GM12878 (cell line): Measurements from ENCODE around the gene SNX30. TPM values are rescaled to one million over a fixed set of nuclear protein-coding genes. Genes with fewer than 3 reads are reported as not detected.

Experiments
- ATAC-seq: fragments of 200-7000 bp; cut with Tn5 transposase; 3 replicates; pipeline ENCODE4 v1.9.1; 2020; ENCODE audit warnings: mild to moderate bottlenecking, moderate library complexity
- BruUV-seq: library from RNA; stranded (reverse); fragments of 400-500 nt; replicated peaks from 2 replicates; lab custom pipeline; 2021; lab: Mats Ljungman, UMichigan
- CTCF ChIA-PET: fragments of 300-600 bp; sonication (Branson Sonifier 250); formaldehyde crosslinking; extraction: SDS; loops from one replicate; lab custom pipeline; 2021; ENCODE audit warnings: inconsistent platforms; lab: Yijun Ruan, JAX
- POLR2A ChIA-PET: fragments of 350-600 bp; formaldehyde crosslinking; extraction: SDS; loops from one replicate; lab custom pipeline; 2021; ENCODE audit warnings: inconsistent platforms; lab: Charles Lee
- RAD21 ChIA-PET: fragments of 300-600 bp; sonication (Branson Sonifier 250); formaldehyde crosslinking; loops from one replicate; lab custom pipeline; 2023; ENCODE audit warnings: antibody characterized with exemption; ENCODE audit not compliant: unreplicated experiment; lab: Charles Lee
- SMC1A ChIA-PET: fragments of 300-600 bp; sonication (Branson Sonifier 250); formaldehyde crosslinking; loops from one replicate; lab custom pipeline; 2023; ENCODE audit not compliant: unreplicated experiment, uncharacterized antibody; lab: Charles Lee
- DNase-seq: peaks from one replicate; pipeline ENCODE4 v3.0.0-alpha.2; 2011; ENCODE audit warnings: low read depth, low spot score
- FAIRE-seq: peaks from 3 replicates; lab custom pipeline; 2011; peaks lifted over from hg19 to GRCh38; lab: Jason Lieb, UNC
- H2AFZ ChIP-seq: 2 replicates; pipeline ENCODE4 v1.6.0; 2011; ENCODE audit warnings: low read depth, low read length, control low read depth; ENCODE audit not compliant: control insufficient read depth
- H3K27ac ChIP-seq: 2 replicates; pipeline ENCODE4 v1.5.1; 2011; ENCODE audit warnings: control low read depth; ENCODE audit not compliant: control insufficient read depth, insufficient read depth
- H3K27me3 ChIP-seq, 2 experiments: replicated peaks in 1 of 2; 2 replicates each; pipeline versions ENCODE4 v1.6.0 to v1.6.1; 2011; ENCODE audit warnings: low read length in 1 of 2; ENCODE audit not compliant: control insufficient read depth in 2 of 2, insufficient read depth in 2 of 2
- H3K36me3 ChIP-seq, 2 experiments: 2 replicates each; pipeline ENCODE4 v1.5.1; 2011; ENCODE audit warnings: low read length in 1 of 2; ENCODE audit not compliant: control insufficient read depth in 2 of 2, insufficient read depth in 2 of 2
- H3K4me1 ChIP-seq: 2 replicates; pipeline ENCODE4 v1.6.1; 2011; ENCODE audit warnings: mild to moderate bottlenecking, low read length, moderate library complexity, mixed read lengths; ENCODE audit not compliant: control insufficient read depth, insufficient read depth
- H3K4me2 ChIP-seq: 2 replicates; pipeline ENCODE4 v1.6.0; 2011; ENCODE audit warnings: control low read depth; ENCODE audit not compliant: control insufficient read depth, insufficient read depth
- H3K4me3 ChIP-seq: fragments of 200-600 bp; sonication (generic); 2 replicates; pipeline ENCODE4 v1.5.1; 2016
- H3K79me2 ChIP-seq: 2 replicates; pipeline ENCODE4 v1.6.0; 2011; ENCODE audit warnings: low read length; ENCODE audit not compliant: control insufficient read depth, insufficient read depth
- H3K9ac ChIP-seq: 2 replicates; pipeline ENCODE4 v1.8.0; 2011; ENCODE audit warnings: low read length, control low read depth, mixed read lengths; ENCODE audit not compliant: control insufficient read depth, insufficient read depth
- H3K9me3 ChIP-seq: replicated peaks from 3 replicates; pipeline ENCODE4 v1.5.1; 2011; ENCODE audit warnings: mild to moderate bottlenecking, low read length; ENCODE audit not compliant: control insufficient read depth, insufficient read depth
- H4K20me1 ChIP-seq: 2 replicates; pipeline ENCODE4 v1.6.0; 2011; ENCODE audit not compliant: control insufficient read depth, insufficient read depth
- BHLHE40 ChIP-seq, 2 experiments: fragments of 450-650 bp in 1 of 2; IDR thresholded peaks; 2 replicates each; pipeline ENCODE4 v1.6.1; 2011 to 2017; ENCODE audit warnings: low read depth in 2 of 2, borderline replicate concordance in 1 of 2, improper control_type of control experiment in 1 of 2, low read length in 1 of 2, mild to moderate bottlenecking in 1 of 2
- BRCA1 ChIP-seq: IDR thresholded peaks from 2 replicates; pipeline ENCODE4 v1.6.1; 2011; ENCODE audit warnings: low read depth, low read length, improper control_type of control experiment
- CEBPB ChIP-seq, 2 experiments: fragments of 150-350 bp in 1 of 2; IDR thresholded peaks; 2 replicates each; pipeline ENCODE4 v1.6.1; 2012 to 2014; ENCODE audit warnings: low read depth in 2 of 2, low read length in 2 of 2, borderline replicate concordance in 1 of 2, inconsistent platforms in 1 of 2
- NFIC ChIP-seq: IDR thresholded peaks from 2 replicates; pipeline ENCODE4 v1.6.1; 2012; ENCODE audit warnings: low read depth, mild to moderate bottlenecking, inconsistent platforms, low read length, moderate library complexity
- NR2C2 ChIP-seq: IDR thresholded peaks from 2 replicates; pipeline ENCODE4 v1.6.1; 2011; ENCODE audit warnings: borderline replicate concordance, low read depth; ENCODE audit not compliant: control insufficient read depth, insufficient read length
- RB1 ChIP-seq: fragments of 450-650 bp; formaldehyde crosslinking; IDR thresholded peaks from 2 replicates; pipeline ENCODE4 v1.6.1; 2017; ENCODE audit warnings: mild to moderate bottlenecking, borderline replicate concordance
- RBBP5 ChIP-seq: fragments of 200-600 bp; sonication (generic); conservative IDR thresholded peaks from 2 replicates; pipeline ENCODE4 v1.6.1; 2016
- SMAD1 ChIP-seq: fragments of 450-650 bp; IDR thresholded peaks from 2 replicates; pipeline ENCODE4 v1.6.1; 2018; ENCODE audit warnings: mild to moderate bottlenecking, low read depth; ENCODE audit not compliant: partially characterized antibody
- SMAD5 ChIP-seq: IDR thresholded peaks from 2 replicates; pipeline ENCODE4 v1.6.1; 2016; ENCODE audit warnings: antibody characterized with exemption, low read depth
- SPI1 ChIP-seq: IDR thresholded peaks from 2 replicates; pipeline ENCODE4 v1.6.1; 2011; ENCODE audit warnings: low read depth, mild to moderate bottlenecking, low read length, moderate library complexity, borderline replicate concordance; ENCODE audit not compliant: insufficient read depth
- TCF3 ChIP-seq: IDR thresholded peaks from 2 replicates; pipeline ENCODE4 v1.6.1; 2012; ENCODE audit warnings: low read depth, mild to moderate bottlenecking, low read length, borderline replicate concordance; ENCODE audit not compliant: insufficient read depth
- TCF7 ChIP-seq: IDR thresholded peaks from 2 replicates; pipeline ENCODE4 v1.6.1; 2014; ENCODE audit warnings: antibody characterized with exemption, borderline replicate concordance
- ZNF217 ChIP-seq: fragments of 450-650 bp; IDR thresholded peaks from 2 replicates; pipeline ENCODE4 v1.6.1; 2017; ENCODE audit warnings: antibody characterized with exemption, mild to moderate bottlenecking
- ZZZ3 ChIP-seq: IDR thresholded peaks from 2 replicates; pipeline ENCODE4 v1.6.1; 2011; ENCODE audit warnings: low read depth; ENCODE audit not compliant: control insufficient read depth, insufficient read length
- WGBS: methylation state at CpG from one replicate; pipeline ENCODE4 v1.1.6; 2016; ENCODE audit warnings: low lambda C conversion rate; ENCODE audit not compliant: insufficient replicate concordance, insufficient coverage; ENCODE audit errors: missing lambda C conversion rate; 5-methylcytosine and 5-hydroxymethylcytosine counted together
- in situ Hi-C: fragments of 300-500 bp; cut with MboI; formaldehyde crosslinking; loops from 9 replicates; pipeline ENCODE4 v1.14.3; 2018; ENCODE audit warnings: mixed read lengths
- intact Hi-C: fragments of 100-400 bp; cut with micrococcal nuclease; formaldehyde crosslinking; loops from one replicate; pipeline ENCODE4 v1.14.2; 2022; ENCODE audit not compliant: unreplicated experiment
- polyA plus RNA-seq, 11 experiments: library from polyadenylated mRNA; depleted of rRNA in 4 of 11; unstranded in 6 of 11; stranded (reverse) in 5 of 11; fragments of >200 nt; fragmentation: Nextera tagmentation in 4 of 11; fragmentation: Illumina TruSeq in 1 of 11; extraction: Ambion mirVana in 4 of 11; extraction: Trizol in 1 of 11; gene quantifications; 1 replicate in 1 of 11; 2 replicates in 10 of 11; pipeline versions ENCODE4 v1.2.1 to v1.2.3, GENCODE V29; 2011 to 2016; ENCODE audit warnings: inconsistent platforms in 2 of 11, missing spikeins in 2 of 11, low read depth in 1 of 11
- total RNA-seq, 4 experiments: library from RNA; depleted of rRNA in 3 of 4; stranded (reverse); fragments of >200 nt in 3 of 4; fragmentation: Illumina TruSeq in 1 of 4; extraction: Trizol in 1 of 4; gene quantifications; 2 replicates each; pipeline versions ENCODE4 v1.2.1 to v1.2.3, GENCODE V29; 2013 to 2021
- TF ChIP-seq, protein P1 (sequence below): IDR thresholded peaks from 2 replicates; pipeline ENCODE4 v1.6.1; 2012; ENCODE audit warnings: low read length, inconsistent platforms
- TF ChIP-seq, protein P2 (sequence below): IDR thresholded peaks from 2 replicates; pipeline ENCODE4 v1.6.1; 2012; ENCODE audit warnings: low read depth, low read length, improper control_type of control experiment

Gene SNX30
- total and polyA plus RNA-seq, 10 of the 15 experiments (the other 5 are each of a cell fraction or from before 2014, with no cell fraction given): 0.53 to 4.0 (median 1.5) TPM

DNA sequence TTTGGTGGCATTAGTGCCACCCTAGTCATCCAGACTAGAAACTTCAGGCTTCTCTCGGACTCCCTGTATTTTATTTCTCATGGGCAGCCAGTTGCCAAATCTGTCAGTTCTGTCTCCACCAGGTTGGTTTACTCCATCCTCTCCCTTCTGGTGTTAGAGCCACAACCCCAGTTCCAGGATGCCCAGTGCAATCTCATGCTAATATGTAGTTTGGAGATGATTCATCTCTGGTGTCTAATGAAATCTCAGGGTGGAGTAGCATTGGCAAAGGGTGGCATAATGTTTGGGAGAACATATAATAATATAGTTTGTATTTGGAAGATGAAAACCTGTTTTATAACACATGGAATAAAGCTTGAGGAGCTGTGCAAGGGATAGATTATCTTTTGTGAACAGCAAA is 109.9 kb downstream of the SNX30 start:
- Histone ChIP-seq H3K36me3 (no peaks in the 10 kb centered on the region), H3K9ac (no peak overlapping the region), H3K9me3 (no peaks in the 10 kb centered on the region), H3K27ac (no peak overlapping the region), H3K4me1 (peaks cover 46% of the 10 kb centered on the region), H3K4me2 (no peak overlapping the region), H2AFZ (no peak overlapping the region), H4K20me1 (no peaks in the 10 kb centered on the region; the same call in 1 of the 2 replicates), H3K4me3 (no peak overlapping the region), H3K79me2 (no peaks in the 10 kb centered on the region), H3K27me3 (no peaks in the 10 kb centered on the region; a peak in 1 of 4 replicates)
- ChIA-PET SMC1A (no interaction called here), POLR2A (no interaction called here), CTCF (interaction anchor here (1.0 kb wide), 1 partner anchor 43 kb away, joined by 5 read pairs; no protein-coding TSS in a partner anchor), RAD21 (interaction anchor here (1.5 kb wide), 1 partner anchor 42 kb away, joined by 3 read pairs; no protein-coding TSS in a partner anchor)
- FAIRE-seq (no peak), DNase-seq (no peak), ATAC-seq (no peak)
- BruUV-seq: no TSS peak
- TF ChIP-seq ZNF217 (no peak), SMAD5 (no peak), TCF7 (no peak)
- TF ChIP-seq, protein P1, sequence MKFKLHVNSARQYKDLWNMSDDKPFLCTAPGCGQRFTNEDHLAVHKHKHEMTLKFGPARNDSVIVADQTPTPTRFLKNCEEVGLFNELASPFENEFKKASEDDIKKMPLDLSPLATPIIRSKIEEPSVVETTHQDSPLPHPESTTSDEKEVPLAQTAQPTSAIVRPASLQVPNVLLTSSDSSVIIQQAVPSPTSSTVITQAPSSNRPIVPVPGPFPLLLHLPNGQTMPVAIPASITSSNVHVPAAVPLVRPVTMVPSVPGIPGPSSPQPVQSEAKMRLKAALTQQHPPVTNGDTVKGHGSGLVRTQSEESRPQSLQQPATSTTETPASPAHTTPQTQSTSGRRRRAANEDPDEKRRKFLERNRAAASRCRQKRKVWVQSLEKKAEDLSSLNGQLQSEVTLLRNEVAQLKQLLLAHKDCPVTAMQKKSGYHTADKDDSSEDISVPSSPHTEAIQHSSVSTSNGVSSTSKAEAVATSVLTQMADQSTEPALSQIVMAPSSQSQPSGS: no peak
- in situ Hi-C loops: no loop called here
- intact Hi-C loops: no loop called here
- 69% methylated on average over 1 of the region's 1 CpG for WGBS

DNA sequence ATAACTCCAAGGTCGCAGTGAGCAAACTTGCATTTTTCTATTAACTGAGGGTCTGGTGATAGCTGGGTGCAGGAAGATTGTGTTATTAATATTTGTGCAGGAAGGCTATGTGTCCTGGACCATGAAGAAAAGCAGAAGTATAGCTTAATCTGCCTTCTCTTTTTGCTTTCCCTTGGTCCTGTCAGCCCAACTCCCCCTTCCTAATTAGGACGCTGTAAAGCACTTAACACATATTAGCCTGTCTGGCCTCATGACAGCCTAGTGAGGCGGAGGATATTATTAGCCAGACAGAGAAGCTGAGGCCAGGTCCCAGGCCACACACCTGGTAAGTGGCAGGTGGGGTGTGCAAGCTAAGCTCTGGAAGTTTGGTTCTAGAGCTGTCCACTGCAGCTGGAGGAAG is 110.6 kb downstream of the SNX30 start:
- H3K36me3 ChIP-seq: no peaks in the 10 kb centered on the region
- ATAC-seq (no peak), DNase-seq (no peak), FAIRE-seq (no peak)
- WGBS: 51% methylated on average over 3 of the region's 3 CpGs
- H3K4me2 ChIP-seq: no peak overlapping the region
- no peak for TF ChIP-seq BHLHE40 (IDR thresholded peaks at IDR 0.05; ENCODE audit: borderline replicate concordance in 1 of 2, low read depth in 2 of 2, low read length in 1 of 2)
- no peak for TF ChIP-seq CEBPB (IDR thresholded peaks at IDR 0.05; ENCODE audit: borderline replicate concordance in 1 of 2, low read depth in 2 of 2, low read length in 2 of 2)
- TF ChIP-seq NR2C2: no peak
- TF ChIP-seq ZZZ3: no peak
- TF ChIP-seq NFIC: no peak
- TF ChIP-seq SPI1: no peak
- TF ChIP-seq TCF3: no peak
- TF ChIP-seq, protein P2, sequence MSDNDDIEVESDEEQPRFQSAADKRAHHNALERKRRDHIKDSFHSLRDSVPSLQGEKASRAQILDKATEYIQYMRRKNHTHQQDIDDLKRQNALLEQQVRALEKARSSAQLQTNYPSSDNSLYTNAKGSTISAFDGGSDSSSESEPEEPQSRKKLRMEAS: no peak
- TF ChIP-seq RB1: no peak
- no peak for TF ChIP-seq RBBP5
- TF ChIP-seq SMAD1: no peak
- TF ChIP-seq TCF7: no peak
- no peak for TF ChIP-seq BRCA1
- BruUV-seq: no TSS peak
- no peaks in the 10 kb centered on the region; a peak in 1 of 4 replicates for H3K27me3 ChIP-seq
- RAD21 ChIA-PET: interaction anchor here (1.5 kb wide), 1 partner anchor 42 kb away, joined by 3 read pairs; no protein-coding TSS in a partner anchor
- no peak overlapping the region for H3K4me3 ChIP-seq
- no peak overlapping the region for H2AFZ ChIP-seq
- no peaks in the 10 kb centered on the region for H3K9me3 ChIP-seq
- H4K20me1 ChIP-seq: no peaks in the 10 kb centered on the region; the same call in 1 of the 2 replicates
- in situ Hi-C loops (no loop called here), intact Hi-C loops (no loop called here)
- CTCF ChIA-PET: interaction anchor here (1.0 kb wide), 1 partner anchor 42 kb away, joined by 5 read pairs; no protein-coding TSS in a partner anchor
- H3K79me2 ChIP-seq: no peaks in the 10 kb centered on the region
- no peak overlapping the region for H3K9ac ChIP-seq
- SMC1A ChIA-PET: no interaction called here
- H3K4me1 ChIP-seq: peaks cover 46% of the 10 kb centered on the region
- H3K27ac ChIP-seq: no peak overlapping the region
- POLR2A ChIA-PET: no interaction called here
